GM19351 (cell line): ENCODE data around the gene CHD9.
"Not testable (repeated sequence)": the region's sequence is repeated elsewhere in the genome, so short reads cannot be mapped to it uniquely, and the experiment has no call there.

ENCODE experiments used
- ATAC-seq: cut with Tn5 transposase; IDR thresholded peaks from one replicate; pipeline ENCODE4 v1.9.1; 2021; ENCODE audit warnings: mild to moderate bottlenecking, moderate library complexity; ENCODE audit not compliant: unreplicated experiment

The CHD9 gene

GRCh38 chr16:53048139-53048915 lies 6.5 kb upstream of the CHD9 start:
- no peak for ATAC-seq

- ATAC-seq = not testable (repeated sequence)
These were observed 3.5 kb upstream of the CHD9 start for GRCh38 chr16:53051255-53051654.

GRCh38 chr16:53052519-53053501 lies 2.0 kb upstream of the CHD9 start, which contains the start of gene CHD9NB:
CHD9NB (minus strand) TSS chr16:53052897; CDS start chr16:53044158, 8,739 bp downstream.
- ATAC-seq = peak; percentile 16

GRCh38 chr16:53053967-53054669 lies 673 bp upstream of the CHD9 start:
- ATAC-seq = peak; percentile 47

GRCh38 chr16:53055541-53056391 lies 975 bp downstream of the CHD9 start:
- ATAC-seq = no peak

GRCh38 chr16:53056392-53056881 lies 1.6 kb downstream of the CHD9 start:
- no peak for ATAC-seq

- ATAC-seq = no peak
These were observed 2.9 kb downstream of the CHD9 start for GRCh38 chr16:53057658-53058057.

- no peak for ATAC-seq
These were observed 3.6 kb downstream of the CHD9 start for GRCh38 chr16:53058441-53058840.

- ATAC-seq = no peak
These were observed 4.1 kb downstream of the CHD9 start for GRCh38 chr16:53058882-53059281.

GRCh38 chr16:53059672-53060071 lies 4.9 kb downstream of the CHD9 start:
- ATAC-seq = no peak

- ATAC-seq = peak; percentile 25
These were observed 6.5 kb downstream of the CHD9 start for GRCh38 chr16:53061256-53061655.

GRCh38 chr16:53061701-53062159 lies 6.9 kb downstream of the CHD9 start:
- peak; percentile 85 for ATAC-seq

- no peak for ATAC-seq
These were observed 9.3 kb downstream of the CHD9 start for GRCh38 chr16:53064081-53064578.

- ATAC-seq = no peak
These were observed 10.8 kb downstream of the CHD9 start for GRCh38 chr16:53065461-53066061.

GRCh38 chr16:53067675-53068074 lies 12.9 kb downstream of the CHD9 start:
- no peak for ATAC-seq

- ATAC-seq = peak; percentile 49
These were observed 13.6 kb downstream of the CHD9 start for GRCh38 chr16:53068423-53068833.

- no peak for ATAC-seq
These were observed 15.0 kb downstream of the CHD9 start for GRCh38 chr16:53069772-53070171.

- peak; percentile 59 for ATAC-seq
These were observed 17.0 kb downstream of the CHD9 start for GRCh38 chr16:53071748-53072301.

GRCh38 chr16:53073022-53073421 lies 18.2 kb downstream of the CHD9 start:
- no peak for ATAC-seq
